KMS-11 (cell line): ENCODE measurements around the gene PRXL2B.

Experiments
- H2AFZ ChIP-seq: fragments of 200-600 bp; sonication (generic); 2 replicates; pipeline ENCODE4 v1.6.1; 2016; ENCODE audit warnings: antibody characterized with exemption, mixed run types, low read depth
- H3K27ac ChIP-seq: fragments of 200-600 bp; sonication (generic); 2 replicates; pipeline ENCODE4 v1.6.1; 2016; ENCODE audit warnings: mild to moderate bottlenecking, mixed run types
- H3K27me3 ChIP-seq: fragments of 200-600 bp; sonication (generic); 2 replicates; pipeline ENCODE4 v1.6.1; 2017; ENCODE audit warnings: mild to moderate bottlenecking, low read depth, mixed run types, moderate library complexity; ENCODE audit not compliant: insufficient read depth
- H3K36me3 ChIP-seq: fragments of 200-600 bp; sonication (generic); 2 replicates; pipeline ENCODE4 v1.6.1; 2017; ENCODE audit warnings: mild to moderate bottlenecking, mixed run types; ENCODE audit not compliant: insufficient read depth
- H3K4me1 ChIP-seq: fragments of 200-600 bp; sonication (generic); 2 replicates; pipeline ENCODE4 v1.6.1; 2016; ENCODE audit warnings: mild to moderate bottlenecking, low read depth, mixed run types; ENCODE audit not compliant: poor library complexity, severe bottlenecking
- H3K4me2 ChIP-seq: fragments of 200-600 bp; sonication (generic); 2 replicates; pipeline ENCODE4 v1.7.0; 2016; ENCODE audit warnings: mild to moderate bottlenecking, mixed run types
- H3K4me3 ChIP-seq: fragments of 200-600 bp; sonication (generic); IDR thresholded peaks from 2 replicates; pipeline ENCODE4 v1.6.1; 2017; ENCODE audit warnings: low read depth, low read length, mixed read lengths; ENCODE audit not compliant: insufficient read depth
- H3K79me2 ChIP-seq: fragments of 200-600 bp; sonication (generic); 2 replicates; pipeline ENCODE4 v1.6.1; 2016; ENCODE audit warnings: low read depth, mixed run types; ENCODE audit not compliant: insufficient read depth
- H3K9ac ChIP-seq: fragments of 200-600 bp; sonication (generic); 2 replicates; pipeline ENCODE4 v1.6.1; 2016; ENCODE audit warnings: mild to moderate bottlenecking, mixed run types
- H4K20me1 ChIP-seq: fragments of 200-600 bp; sonication (generic); 2 replicates; pipeline ENCODE4 v1.6.1; 2016; ENCODE audit warnings: mild to moderate bottlenecking, mixed run types; ENCODE audit not compliant: insufficient read depth
- TF ChIP-seq, protein P1 (sequence below): fragments of 200-600 bp; sonication (generic); conservative IDR thresholded peaks from 2 replicates; pipeline ENCODE4 v1.6.1; 2017; ENCODE audit warnings: low read depth, mild to moderate bottlenecking, antibody characterized with exemption, low read length, moderate library complexity, mixed read lengths

PRXL2B gene

GRCh38 chr1:2632561-2633361, 46.2 kb downstream of the PRXL2B start, which contains the start of gene MMEL1:
Gene MMEL1, minus strand, starts transcription at chr1:2633016. Its CDS starts 3,532 bp downstream, at chr1:2629484.
- no peak within 1 kb of the TSS for H2AFZ ChIP-seq
- no peaks in the 10 kb centered on the region for H3K36me3 ChIP-seq
- peaks cover 26% of the 10 kb centered on the region; the same call in 1 of the 2 replicates for H3K27me3 ChIP-seq
- TF ChIP-seq, protein P1, sequence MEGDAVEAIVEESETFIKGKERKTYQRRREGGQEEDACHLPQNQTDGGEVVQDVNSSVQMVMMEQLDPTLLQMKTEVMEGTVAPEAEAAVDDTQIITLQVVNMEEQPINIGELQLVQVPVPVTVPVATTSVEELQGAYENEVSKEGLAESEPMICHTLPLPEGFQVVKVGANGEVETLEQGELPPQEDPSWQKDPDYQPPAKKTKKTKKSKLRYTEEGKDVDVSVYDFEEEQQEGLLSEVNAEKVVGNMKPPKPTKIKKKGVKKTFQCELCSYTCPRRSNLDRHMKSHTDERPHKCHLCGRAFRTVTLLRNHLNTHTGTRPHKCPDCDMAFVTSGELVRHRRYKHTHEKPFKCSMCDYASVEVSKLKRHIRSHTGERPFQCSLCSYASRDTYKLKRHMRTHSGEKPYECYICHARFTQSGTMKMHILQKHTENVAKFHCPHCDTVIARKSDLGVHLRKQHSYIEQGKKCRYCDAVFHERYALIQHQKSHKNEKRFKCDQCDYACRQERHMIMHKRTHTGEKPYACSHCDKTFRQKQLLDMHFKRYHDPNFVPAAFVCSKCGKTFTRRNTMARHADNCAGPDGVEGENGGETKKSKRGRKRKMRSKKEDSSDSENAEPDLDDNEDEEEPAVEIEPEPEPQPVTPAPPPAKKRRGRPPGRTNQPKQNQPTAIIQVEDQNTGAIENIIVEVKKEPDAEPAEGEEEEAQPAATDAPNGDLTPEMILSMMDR, result no peak
- no peaks in the 10 kb centered on the region for H3K4me1 ChIP-seq
- H3K4me2 ChIP-seq, result no peak within 1 kb of the TSS
- H3K27ac ChIP-seq, result no peak within 1 kb of the TSS
- H3K9ac ChIP-seq, result no peak within 1 kb of the TSS
- no peaks in the 10 kb centered on the region for H4K20me1 ChIP-seq
- H3K4me3 ChIP-seq, result no peak within 1 kb of the TSS
- H3K79me2 ChIP-seq, result no peaks in the 10 kb centered on the region

DNA sequence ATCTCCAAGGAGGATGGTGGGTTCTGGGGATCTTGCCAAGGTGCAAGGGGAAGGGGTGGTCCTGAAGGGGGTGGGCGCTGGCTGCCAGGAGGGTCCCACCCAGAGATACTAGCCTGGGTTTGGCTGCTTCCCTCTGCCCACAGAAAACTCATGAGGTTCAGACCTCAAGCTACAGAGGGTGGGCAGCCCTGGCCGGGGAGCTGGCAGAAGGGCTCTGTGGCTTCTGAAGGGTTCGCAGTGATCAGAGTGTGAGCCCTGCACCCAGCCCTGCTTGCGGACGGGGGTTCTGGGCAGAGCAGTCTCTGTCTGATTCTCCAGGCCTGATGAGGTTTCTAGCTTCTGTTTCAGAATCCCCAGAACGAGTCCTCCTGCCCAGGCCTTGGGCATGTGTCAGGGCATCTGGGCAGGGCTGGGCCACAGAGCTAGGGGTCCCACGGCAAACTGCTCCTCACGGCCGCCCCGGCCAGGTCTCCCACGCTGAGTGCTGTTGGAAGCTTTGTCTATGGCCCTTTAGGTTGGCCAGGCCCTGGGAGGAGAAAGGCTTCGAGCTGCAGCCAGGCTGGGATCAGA, 46.9 kb downstream of the PRXL2B start:
- Histone ChIP-seq H3K27me3 (peaks cover 29% of the 10 kb centered on the region), H4K20me1 (no peaks in the 10 kb centered on the region), H2AFZ (no peak overlapping the region), H3K36me3 (no peaks in the 10 kb centered on the region), H3K9ac (no peak overlapping the region), H3K4me3 (no peak overlapping the region), H3K4me2 (no peak overlapping the region), H3K79me2 (no peaks in the 10 kb centered on the region), H3K27ac (no peak overlapping the region), H3K4me1 (no peaks in the 10 kb centered on the region)
- TF ChIP-seq, protein P1, result no peak

DNA sequence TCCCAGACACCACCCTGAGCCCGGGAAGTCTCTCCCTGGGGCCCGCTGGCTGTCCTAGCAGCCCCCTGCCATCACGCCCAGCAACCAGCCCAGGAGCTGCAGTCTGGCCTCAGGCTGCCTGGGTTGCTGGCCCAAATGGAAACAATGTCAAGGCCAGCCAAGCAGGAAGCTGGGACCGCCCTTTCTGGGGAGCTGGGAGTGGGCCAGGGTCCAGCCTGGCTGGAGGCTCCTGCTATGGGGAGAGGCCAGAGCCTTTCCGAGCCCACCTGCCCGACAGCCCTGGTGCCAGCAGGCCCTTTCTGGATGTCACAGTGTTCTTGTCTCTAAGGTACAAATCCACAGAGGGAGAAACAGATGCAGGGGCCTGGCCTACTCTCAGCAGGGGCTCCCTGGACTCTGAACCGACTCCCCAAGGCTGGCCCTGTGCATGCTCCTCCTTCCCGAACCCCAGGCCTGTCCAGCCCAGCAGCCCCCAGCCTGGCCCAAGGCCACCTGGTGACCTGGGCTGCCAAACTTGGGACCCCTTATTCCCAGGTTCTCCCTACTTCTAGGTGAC, 47.4 kb downstream of the PRXL2B start:
- H3K27ac ChIP-seq, result no peak overlapping the region
- H4K20me1 ChIP-seq, result no peaks in the 10 kb centered on the region
- peaks cover 33% of the 10 kb centered on the region for H3K27me3 ChIP-seq
- H2AFZ ChIP-seq, result no peak overlapping the region
- H3K79me2 ChIP-seq, result no peaks in the 10 kb centered on the region
- no peak overlapping the region for H3K4me2 ChIP-seq
- H3K9ac ChIP-seq, result no peak overlapping the region
- H3K4me1 ChIP-seq, result no peaks in the 10 kb centered on the region
- TF ChIP-seq, protein P1, result no peak
- H3K4me3 ChIP-seq, result no peak overlapping the region
- no peaks in the 10 kb centered on the region for H3K36me3 ChIP-seq

DNA sequence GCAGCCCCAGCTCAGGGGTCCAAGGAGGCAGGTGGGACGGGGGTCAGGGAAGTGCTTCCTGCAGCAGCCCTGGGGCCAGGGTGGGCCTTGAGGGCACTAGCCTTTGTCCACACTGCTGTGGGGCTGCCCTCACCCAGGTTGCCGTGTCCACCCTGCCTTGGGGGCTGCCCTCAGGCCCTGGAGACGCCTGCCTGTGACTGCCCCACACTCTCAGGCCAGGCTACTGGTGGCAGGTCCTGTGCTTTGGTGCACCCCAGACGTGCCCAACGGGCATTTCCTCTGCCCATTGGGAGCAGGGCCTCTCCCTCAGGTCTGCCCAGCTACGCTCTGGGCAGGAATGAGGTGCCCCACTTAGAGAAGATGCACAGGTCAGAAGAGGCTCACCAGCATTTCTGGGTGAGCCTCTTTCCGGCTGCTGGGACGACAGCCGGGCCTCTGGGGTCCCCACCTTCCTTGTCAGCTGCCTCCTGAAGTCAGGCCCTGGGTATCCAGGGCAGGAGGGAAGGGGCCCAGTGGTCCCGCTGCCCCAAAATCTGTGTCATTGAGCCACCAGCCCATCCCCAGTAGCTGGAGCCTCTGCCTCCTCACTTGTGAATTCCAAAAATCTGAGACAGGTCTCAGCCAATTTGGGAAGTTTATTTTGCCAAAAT, 48.9 kb downstream of the PRXL2B start:
- Histone ChIP-seq H3K4me2 (no peak overlapping the region), H2AFZ (no peak overlapping the region), H3K4me1 (no peaks in the 10 kb centered on the region), H3K36me3 (no peaks in the 10 kb centered on the region), H3K9ac (no peak overlapping the region), H3K79me2 (no peaks in the 10 kb centered on the region), H4K20me1 (no peaks in the 10 kb centered on the region), H3K4me3 (no peak overlapping the region), H3K27me3 (peaks cover 37% of the 10 kb centered on the region), H3K27ac (no peak overlapping the region)
- TF ChIP-seq, protein P1, result no peak
